Fibroblast of skin of back (primary cell): ENCODE results near the gene LHB.

ENCODE experiments used
- DNase-seq: peaks from one replicate; pipeline ENCODE4 v3.0.0-alpha.2; 2013

LHB gene

GRCh38 chr19:48975947-48976847, 40.7 kb downstream of the LHB start:
- DNase-seq, result no peak

GRCh38 chr19:48970923-48971395, 45.9 kb downstream of the LHB start:
- DNase-seq, result peak; percentile 65

GRCh38 chr19:48970139-48970766, 46.6 kb downstream of the LHB start:
- no peak for DNase-seq

DNA sequence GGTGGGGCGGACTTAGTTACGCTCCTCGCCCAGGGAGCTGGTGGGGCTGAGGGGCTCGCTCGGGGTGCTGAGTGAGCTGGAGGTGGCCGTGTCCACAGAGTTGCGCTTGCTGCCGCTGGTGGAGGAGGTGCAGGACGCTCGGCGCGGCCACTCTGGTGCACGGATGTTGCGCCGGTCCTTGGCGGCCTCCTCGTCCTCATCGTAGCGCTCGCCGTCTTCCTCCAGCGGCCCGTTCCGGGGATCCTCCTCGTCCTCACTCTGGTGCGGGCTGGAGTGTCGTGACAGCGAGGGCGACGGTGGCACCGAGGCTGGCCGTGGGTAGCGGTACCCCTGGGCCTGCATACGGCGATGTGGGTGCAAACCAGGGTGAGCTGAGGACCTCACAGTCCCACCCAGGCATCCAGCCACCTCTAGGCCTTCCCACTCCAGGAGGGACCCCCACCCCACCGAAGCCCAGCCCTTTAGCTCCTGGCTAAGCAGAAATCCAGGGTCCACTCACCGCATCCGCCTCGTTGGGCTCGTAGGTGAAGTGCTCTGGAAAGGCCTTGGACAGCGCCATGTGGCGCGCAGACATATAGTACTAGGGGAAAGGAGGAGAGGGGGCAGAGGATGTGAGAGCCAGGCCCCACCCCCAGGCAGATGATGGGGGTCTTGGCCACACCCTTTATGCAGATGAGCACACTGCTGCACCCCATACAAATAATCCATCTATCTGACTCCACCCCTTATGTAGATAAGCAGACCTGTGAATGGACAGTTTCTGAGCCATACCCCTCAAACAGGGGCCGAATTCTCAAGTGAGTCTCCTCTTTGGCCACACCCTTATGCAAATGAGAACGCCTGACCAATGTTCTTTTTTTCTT, 47.4 kb downstream of the LHB start:
- no peak for DNase-seq

DNA sequence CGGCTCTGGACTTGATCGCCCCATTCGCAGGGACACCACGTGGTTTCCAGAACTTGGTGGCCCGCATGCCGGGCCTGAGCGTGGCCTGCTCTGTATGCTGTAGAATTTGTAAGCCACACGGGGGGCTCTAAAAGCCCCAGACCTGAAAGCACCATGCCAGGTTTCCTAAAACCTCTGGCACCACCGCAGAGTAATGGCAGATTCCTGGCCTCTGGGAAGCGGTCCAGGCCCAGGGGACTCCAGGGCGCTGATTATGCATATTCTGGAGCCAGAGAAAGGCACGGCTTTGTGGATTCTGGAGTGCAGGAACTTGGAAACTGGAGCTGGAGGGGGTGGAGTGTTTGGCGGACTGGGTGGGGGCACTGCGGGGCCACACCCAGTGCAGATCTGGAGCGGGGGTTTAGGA, 48.1 kb downstream of the LHB start:
- DNase-seq, result no peak

- DNase-seq, result no peak
Measured at GRCh38 chr19:48968179-48968661, 48.7 kb downstream of the LHB start.

GRCh38 chr19:48967346-48968178, 49.3 kb downstream of the LHB start:
- peak; percentile 29 for DNase-seq

DNA sequence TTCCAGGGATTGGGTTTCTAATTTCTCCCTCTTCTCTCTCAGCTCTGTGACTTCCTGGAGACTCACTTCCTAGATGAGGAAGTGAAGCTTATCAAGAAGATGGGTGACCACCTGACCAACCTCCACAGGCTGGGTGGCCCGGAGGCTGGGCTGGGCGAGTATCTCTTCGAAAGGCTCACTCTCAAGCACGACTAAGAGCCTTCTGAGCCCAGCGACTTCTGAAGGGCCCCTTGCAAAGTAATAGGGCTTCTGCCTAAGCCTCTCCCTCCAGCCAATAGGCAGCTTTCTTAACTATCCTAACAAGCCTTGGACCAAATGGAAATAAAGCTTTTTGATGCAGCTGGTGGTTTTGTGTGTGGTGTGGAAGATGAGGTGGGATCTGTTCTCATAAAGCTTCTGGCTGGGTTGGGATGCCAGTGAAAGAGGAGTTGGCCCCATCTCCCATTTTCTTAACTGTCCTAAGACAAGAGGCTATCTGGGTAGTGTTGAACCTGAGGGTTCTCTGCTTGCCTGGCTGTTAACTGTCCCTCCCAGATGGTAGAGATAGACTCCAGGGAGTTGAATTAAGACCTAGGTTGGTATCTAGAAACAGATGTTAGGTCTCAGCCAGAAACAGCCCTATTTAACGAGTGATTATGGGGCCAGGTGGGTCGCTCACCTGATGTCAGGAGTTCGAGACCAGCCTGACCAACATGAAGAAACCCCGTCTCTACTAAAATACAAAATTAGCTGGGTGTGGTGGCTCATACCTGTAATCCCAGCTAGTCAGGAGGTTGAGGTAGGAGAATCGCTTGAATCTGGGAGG, 50.1 kb downstream of the LHB start:
- DNase-seq, result no peak
